Progenitor cell of endocrine pancreas (in vitro differentiated cells): ENCODE results near the gene MAGEA12. TPM values are rescaled to one million over a fixed set of nuclear protein-coding genes. Genes with fewer than 3 reads are reported as not detected.
"Not testable (repeated sequence)": the region's sequence is repeated elsewhere in the genome, so short reads cannot be mapped to it uniquely, and the experiment has no call there.

ENCODE experiments used
- DNase-seq: peaks from one replicate; pipeline ENCODE4 v3.0.0; 2021; ENCODE audit warnings: low spot score; ENCODE audit not compliant: unreplicated experiment
- H3K27ac Mint-ChIP-seq: 2 replicates; pipeline ENCODE4 v1.8.0; 2021; ENCODE audit warnings: mild to moderate bottlenecking, moderate library complexity, mixed read lengths
- H3K27me3 Mint-ChIP-seq: 2 replicates; pipeline ENCODE4 v1.8.0; 2021; ENCODE audit warnings: mixed read lengths
- H3K36me3 Mint-ChIP-seq: 2 replicates; pipeline ENCODE4 v1.8.0; 2022; ENCODE audit warnings: mixed read lengths; ENCODE audit not compliant: insufficient read depth
- H3K4me1 Mint-ChIP-seq: 2 replicates; pipeline ENCODE4 v1.8.0; 2021; ENCODE audit warnings: low read depth, mixed read lengths
- H3K4me3 Mint-ChIP-seq: 2 replicates; pipeline ENCODE4 v1.8.0; 2021; ENCODE audit warnings: low read depth, mild to moderate bottlenecking, moderate library complexity, mixed read lengths
- H3K9me3 Mint-ChIP-seq: 2 replicates; pipeline ENCODE4 v1.8.0; 2021; ENCODE audit warnings: low read depth, mixed read lengths
- total RNA-seq: library from RNA; stranded (reverse); gene quantifications from 2 replicates; pipeline ENCODE4 v1.2.1, GENCODE V29; 2021

Gene MAGEA12
- total RNA-seq, 1 donor from 2014 or later, result not detected

- not testable (repeated sequence) for DNase-seq, H3K4me3 Mint-ChIP-seq, H3K27ac Mint-ChIP-seq, H3K36me3 Mint-ChIP-seq, H3K9me3 Mint-ChIP-seq, H3K27me3 Mint-ChIP-seq, H3K4me1 Mint-ChIP-seq
Observed at GRCh38 chrX:152758918-152759317, 25.4 kb downstream of the MAGEA12 start, which contains the start of gene CSAG3. Gene CSAG3 (plus strand): TSS chrX:152759218.

- not testable (repeated sequence) for H3K36me3 Mint-ChIP-seq, H3K4me3 Mint-ChIP-seq, H3K27ac Mint-ChIP-seq, DNase-seq, H3K27me3 Mint-ChIP-seq, H3K4me1 Mint-ChIP-seq, H3K9me3 Mint-ChIP-seq
Observed at GRCh38 chrX:152759544-152759943, 26.0 kb downstream of the MAGEA12 start.

- H3K36me3 Mint-ChIP-seq, H3K4me3 Mint-ChIP-seq, H3K4me1 Mint-ChIP-seq, H3K27ac Mint-ChIP-seq, H3K9me3 Mint-ChIP-seq, H3K27me3 Mint-ChIP-seq, DNase-seq: not testable (repeated sequence)
Observed at GRCh38 chrX:152761582-152761981, 28.0 kb downstream of the MAGEA12 start.

- not testable (repeated sequence) for H3K9me3 Mint-ChIP-seq, H3K27ac Mint-ChIP-seq, H3K27me3 Mint-ChIP-seq, H3K4me1 Mint-ChIP-seq, H3K36me3 Mint-ChIP-seq, H3K4me3 Mint-ChIP-seq, DNase-seq
Observed at GRCh38 chrX:152766562-152766961, 33.0 kb downstream of the MAGEA12 start.

GRCh38 chrX:152769549-152770289 lies 36.2 kb downstream of the MAGEA12 start, which contains the start of gene MAGEA6:
Gene MAGEA6 (minus strand): TSS chrX:152769689. CDS start chrX:152767650, 2,039 bp downstream.
- H3K9me3 Mint-ChIP-seq, H3K36me3 Mint-ChIP-seq, H3K4me1 Mint-ChIP-seq, DNase-seq, H3K4me3 Mint-ChIP-seq, H3K27me3 Mint-ChIP-seq, H3K27ac Mint-ChIP-seq: not testable (repeated sequence)

- not testable (repeated sequence) for H3K27me3 Mint-ChIP-seq, DNase-seq, H3K4me3 Mint-ChIP-seq, H3K4me1 Mint-ChIP-seq, H3K36me3 Mint-ChIP-seq, H3K27ac Mint-ChIP-seq, H3K9me3 Mint-ChIP-seq
Observed at GRCh38 chrX:152787062-152787461, 53.5 kb downstream of the MAGEA12 start.

Other genes starting within 250 kb of the MAGEA12 start
- 0.10 and 0.18 TPM in 2 replicates for gene GABRQ, start 95.9 kb upstream of the MAGEA12 start, total RNA-seq
- not detected in 2 replicates for gene MAGEA3, start 35.0 kb upstream of the MAGEA12 start, total RNA-seq
- 0.38 TPM in 1 of 2 replicates, not detected in the other for gene CSAG2, start 24.5 kb upstream of the MAGEA12 start, total RNA-seq
- 1.4 TPM in 1 of 2 replicates, not detected in the other for gene MAGEA2B, start 19.1 kb upstream of the MAGEA12 start, total RNA-seq
- not detected in 2 replicates for gene CSAG1, start within 50 bp of the MAGEA12 start, total RNA-seq
- 0.22 TPM in 1 of 2 replicates, not detected in the other for gene MAGEA2, start 20.1 kb downstream of the MAGEA12 start, total RNA-seq
- not detected in 2 replicates for gene CSAG3, start 25.5 kb downstream of the MAGEA12 start, total RNA-seq
- gene MAGEA6, start 35.9 kb downstream of the MAGEA12 start, total RNA-seq, result not detected in 2 replicates
- 53.1 and 58.2 TPM in 2 replicates for gene CETN2, start 97.0 kb downstream of the MAGEA12 start, total RNA-seq
- 29.0 and 30.0 TPM in 2 replicates for gene NSDHL, start 97.3 kb downstream of the MAGEA12 start, total RNA-seq
- gene ZNF185, start 164.3 kb downstream of the MAGEA12 start, total RNA-seq, result 10.1 and 12.3 TPM in 2 replicates